Choroid plexus epithelial cell (primary cell): ENCODE data around the gene OAT.

ENCODE experiments used
- DNase-seq: peaks from one replicate; pipeline ENCODE4 v3.0.0-alpha.2; 2010; ENCODE audit warnings: low read depth
- H3K4me3 ChIP-seq: 2 replicates; pipeline ENCODE4 v1.5.1; 2011; ENCODE audit warnings: low read depth, mild to moderate bottlenecking, control low read depth, low read length, moderate library complexity
- CTCF ChIP-seq: conservative IDR thresholded peaks from 2 replicates; pipeline ENCODE4 v1.5.1; 2011; ENCODE audit warnings: low read depth, mild to moderate bottlenecking, control low read depth, inconsistent platforms, low read length, moderate library complexity

OAT gene

GRCh38 chr10:124418726-124419501 lies at the start of gene OAT:
Gene OAT (minus strand): TSS chr10:124418923. CDS start chr10:124412171, 6,752 bp downstream.
- TF ChIP-seq CTCF: no peak
- DNase-seq: peak; percentile 96
- H3K4me3 ChIP-seq: peak within 1 kb of the TSS; percentile 88

- TF ChIP-seq CTCF: no peak
Measured at GRCh38 chr10:124467165-124467564, 48.4 kb upstream of the OAT start.

GRCh38 chr10:124465777-124466488 lies 47.2 kb upstream of the OAT start:
- no peak for TF ChIP-seq CTCF
- DNase-seq: peak; percentile 9
- no peak overlapping the region for H3K4me3 ChIP-seq

More at GRCh38 chr10:124467165-124467564, 48.4 kb upstream of the OAT start:
- no peak for DNase-seq
- H3K4me3 ChIP-seq: no peak overlapping the region

GRCh38 chr10:124465003-124465776 lies 46.5 kb upstream of the OAT start:
- DNase-seq: no peak
- no peak overlapping the region for H3K4me3 ChIP-seq
- no peak for TF ChIP-seq CTCF

DNA sequence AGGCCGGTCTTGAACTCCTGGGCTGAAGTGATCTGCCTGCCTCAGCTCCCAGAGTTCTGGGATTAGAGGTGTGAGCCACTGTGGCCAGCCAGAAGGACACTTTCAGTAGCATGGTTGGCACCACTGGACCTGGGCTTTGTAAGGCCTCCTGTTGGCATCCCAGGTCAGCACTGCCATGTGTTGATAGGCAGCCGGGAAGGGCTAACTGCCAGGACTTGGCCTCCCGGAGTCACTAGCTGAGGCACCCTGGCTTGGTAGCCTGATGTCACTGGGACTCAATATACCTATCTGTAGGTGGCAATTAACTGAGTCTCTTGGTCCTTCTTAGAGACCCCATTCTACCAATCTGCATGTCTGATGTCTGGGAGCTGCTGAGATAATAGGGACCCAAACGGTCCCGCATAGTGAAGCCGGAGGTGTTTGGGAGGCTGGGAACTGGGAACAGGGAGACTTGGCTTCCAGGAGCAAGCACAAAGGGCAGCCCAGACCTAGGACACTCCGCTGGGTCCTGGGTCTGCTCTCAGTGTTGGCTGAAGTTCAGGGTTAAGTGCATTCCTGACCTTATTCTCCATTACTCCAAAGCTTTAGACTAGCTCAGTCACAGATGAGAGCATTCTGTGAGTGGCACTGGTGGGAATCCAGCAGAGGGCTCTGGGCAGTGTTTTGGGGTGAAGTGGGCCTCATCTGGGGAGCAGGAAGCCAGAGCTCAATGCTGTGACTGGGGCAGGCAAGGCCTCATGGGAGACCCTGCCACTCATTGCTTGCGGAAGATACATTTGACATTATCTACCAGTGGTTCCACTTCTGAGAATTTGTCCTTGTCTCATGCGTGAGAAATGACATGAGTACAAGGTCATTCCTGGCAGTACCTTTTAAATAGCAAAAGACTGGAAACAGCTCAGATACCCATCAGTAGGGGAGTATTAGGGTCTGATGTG lies 45.6 kb upstream of the OAT start:
- TF ChIP-seq CTCF: no peak
- no peak overlapping the region for H3K4me3 ChIP-seq
- no peak for DNase-seq

GRCh38 chr10:124462348-124462695 lies 43.6 kb upstream of the OAT start:
- peak overlapping the region; percentile 83 for H3K4me3 ChIP-seq
- no peak for TF ChIP-seq CTCF
- no peak for DNase-seq
